SK-MEL-5 (cell line): Measurements from ENCODE around the gene DBX1. TPM values are rescaled to one million over a fixed set of nuclear protein-coding genes. Genes with fewer than 3 reads are reported as not detected.

Experiments
- DNase-seq: peaks from one replicate; pipeline ENCODE4 v3.0.0-alpha.2; 2016; ENCODE audit warnings: low read depth, low spot score
- in situ Hi-C: cut with HindIII; loops from 2 replicates; pipeline ENCODE4 v1.10.0; 2016; ENCODE audit warnings: low sequenced_read_pairs, high pct_unique_total_duplicates, low pct_unique_long_range_greater_than_20kb
- total RNA-seq: library from RNA; depleted of rRNA; stranded (reverse); fragments of >200 nt; shearing (Covaris generic); gene quantifications from 2 replicates; pipeline ENCODE4 v1.2.3, GENCODE V29; 2014

DBX1 gene
- total RNA-seq, 1 experiment from 2014 or later = not detected

DNA sequence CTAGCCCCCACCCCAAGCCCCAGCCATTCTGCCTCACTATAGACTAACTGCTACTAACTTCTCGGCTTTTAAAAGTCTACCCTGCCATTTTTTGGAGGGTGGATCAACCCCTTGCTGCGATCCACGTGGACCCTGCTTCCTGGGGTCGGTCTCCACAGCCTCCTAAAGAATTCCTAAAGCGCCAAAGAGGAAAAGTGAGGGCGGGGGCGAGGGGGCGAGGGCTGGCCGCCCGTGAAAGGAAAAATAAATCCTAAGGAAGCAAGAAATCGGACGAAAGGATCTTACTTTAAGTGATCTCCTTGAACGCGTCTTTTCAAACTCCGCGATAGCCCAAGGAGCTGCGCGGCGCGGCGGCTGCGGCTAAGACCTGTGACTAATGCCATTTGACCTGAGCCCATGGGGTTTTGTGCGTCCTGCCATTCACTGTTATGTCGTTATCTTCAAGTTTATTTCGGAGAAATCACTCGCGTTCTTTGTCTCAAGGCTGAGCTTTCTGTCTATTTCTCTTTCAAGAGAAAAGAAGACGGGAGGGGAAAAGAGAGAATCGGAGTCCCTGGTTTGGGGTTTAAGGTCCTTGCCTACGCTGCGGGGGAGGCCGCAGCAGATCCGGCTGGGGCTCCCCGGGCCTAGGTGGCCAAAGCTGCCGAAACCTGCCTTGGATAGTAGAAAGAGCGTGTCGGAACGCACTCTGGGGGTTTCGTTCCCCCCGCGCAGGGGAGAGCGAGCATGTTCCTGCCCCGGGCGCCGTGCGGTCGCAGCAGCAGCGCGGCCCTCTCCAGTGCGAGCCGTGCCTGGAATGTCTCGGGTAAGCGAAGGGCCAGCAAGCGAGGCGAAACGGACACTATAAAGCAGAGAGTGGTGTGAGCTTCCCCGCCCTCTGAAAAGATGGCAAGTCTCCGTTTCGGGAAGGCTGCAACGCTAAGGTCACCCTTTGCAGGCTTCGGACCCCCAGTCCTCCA is 2.8 kb upstream of the DBX1 start:
- no peak for DNase-seq
- in situ Hi-C loops = no loop called here

DNA sequence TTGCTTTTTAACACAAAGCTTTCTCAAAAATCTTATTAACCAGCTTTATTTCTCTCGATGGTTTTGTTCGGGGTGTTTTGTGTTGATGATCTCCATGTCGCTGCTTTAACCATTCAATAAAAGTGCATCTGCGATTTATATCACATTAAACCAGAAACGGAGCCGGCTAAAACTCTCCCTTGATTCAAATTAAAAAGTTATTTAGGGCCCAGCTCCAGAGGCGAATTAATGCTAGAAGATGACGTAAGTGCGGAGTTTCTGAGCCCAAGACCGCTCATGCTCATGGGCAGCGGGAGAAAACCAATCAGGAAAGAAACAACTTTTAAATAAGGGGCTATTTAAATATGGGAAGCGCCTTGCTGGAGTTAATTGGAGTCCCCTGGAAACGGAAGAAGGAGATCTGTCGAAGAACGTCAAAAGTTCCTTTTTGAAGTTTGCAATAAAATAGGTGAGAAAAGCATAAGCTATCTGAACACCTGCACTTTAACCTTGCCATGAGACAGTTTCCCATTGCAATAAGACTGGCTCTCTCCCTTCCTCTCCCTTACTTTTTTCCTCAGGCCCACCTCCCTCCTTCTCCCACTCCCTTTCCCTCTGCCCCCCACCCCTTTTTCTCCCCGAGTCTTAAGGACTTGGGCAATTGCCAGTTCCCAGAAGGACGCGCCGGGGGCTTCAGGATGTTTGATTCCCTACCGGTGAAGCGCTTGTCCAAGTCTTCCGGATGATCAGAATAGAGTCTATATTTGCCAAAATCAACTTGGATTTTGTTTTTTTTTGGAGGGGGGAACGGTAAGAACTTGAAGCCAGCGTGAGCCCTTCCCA is 1.9 kb upstream of the DBX1 start:
- no peak for DNase-seq
- in situ Hi-C loops = no loop called here

DNA sequence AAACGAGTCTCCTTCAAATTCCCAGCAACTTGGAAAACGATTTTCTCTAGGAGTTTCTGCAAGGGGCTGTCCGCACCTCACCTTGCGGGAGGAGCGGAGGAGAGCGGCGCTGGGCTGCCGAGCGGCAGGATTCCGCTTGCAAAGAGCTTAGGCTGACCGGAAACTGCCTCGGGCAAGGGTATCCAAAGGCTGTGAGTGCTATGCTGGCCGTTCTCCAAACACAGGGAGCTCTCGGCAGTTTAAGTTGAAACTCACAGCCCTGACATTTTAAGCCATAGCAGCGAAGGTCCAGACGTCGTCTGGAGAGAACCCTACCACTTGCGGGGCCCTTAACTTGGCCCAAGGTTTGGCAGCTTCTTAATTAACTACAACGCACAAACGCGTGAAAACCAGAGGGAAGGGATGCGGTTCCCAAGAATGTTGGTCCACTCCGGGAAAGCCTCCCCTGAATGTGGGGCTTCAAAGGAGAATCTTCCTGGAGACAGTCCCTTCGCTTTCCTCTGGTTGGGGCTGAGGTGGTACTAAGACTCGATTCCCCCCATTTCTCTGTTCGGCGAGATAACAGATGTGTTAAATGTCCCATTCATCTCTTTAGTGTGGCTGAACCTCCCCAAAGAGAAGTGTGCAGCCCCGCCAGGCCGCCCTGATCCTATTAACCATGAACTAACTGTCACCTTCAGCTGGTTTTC is 1.1 kb upstream of the DBX1 start:
- DNase-seq = peak; percentile 50
- in situ Hi-C loops = no loop called here

DNA sequence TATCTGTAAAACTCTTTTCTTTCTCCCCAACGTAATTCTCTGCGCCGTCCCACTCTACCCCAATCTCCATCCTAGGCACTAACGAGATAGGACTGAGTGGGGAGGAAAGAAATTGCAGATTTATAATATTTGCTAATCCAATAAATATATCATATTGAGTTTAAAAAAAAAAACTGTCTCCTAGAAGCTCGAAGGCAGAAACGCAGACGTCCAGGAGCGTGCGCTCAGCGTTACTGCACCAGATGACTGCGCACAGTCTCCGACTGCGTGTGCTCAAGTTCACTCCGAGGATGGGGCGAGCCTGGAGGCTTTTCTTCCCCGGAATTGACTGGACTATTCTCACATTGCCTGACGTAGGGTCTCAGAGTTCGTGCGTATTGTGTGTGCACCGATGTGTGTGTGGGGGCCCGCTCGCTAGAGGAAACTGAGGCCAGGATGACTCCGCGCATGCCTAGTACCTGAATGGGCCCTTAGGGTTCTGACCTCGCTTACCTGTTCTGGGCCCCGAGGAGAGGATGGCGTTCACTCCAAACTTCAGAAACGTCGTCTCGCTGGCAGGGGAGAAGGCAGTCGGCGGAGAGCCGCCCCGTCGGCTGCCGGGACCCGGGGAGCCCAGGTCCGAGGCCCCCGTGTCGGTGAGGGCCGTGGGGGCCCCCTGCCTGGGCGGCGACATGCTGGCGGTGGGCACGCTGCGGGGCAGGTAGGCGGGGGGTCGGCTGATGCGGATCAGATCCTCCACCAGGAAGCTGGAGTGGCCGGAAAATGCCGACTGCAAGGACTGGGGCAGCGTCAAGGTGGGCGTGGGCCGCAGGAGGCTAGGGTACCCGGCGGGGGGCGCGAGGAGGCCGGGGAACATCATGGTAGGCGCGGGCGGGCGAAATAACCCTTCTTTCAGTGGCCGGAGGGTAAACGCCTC is 551 bp downstream of the DBX1 start:
- no peak for DNase-seq

DNA sequence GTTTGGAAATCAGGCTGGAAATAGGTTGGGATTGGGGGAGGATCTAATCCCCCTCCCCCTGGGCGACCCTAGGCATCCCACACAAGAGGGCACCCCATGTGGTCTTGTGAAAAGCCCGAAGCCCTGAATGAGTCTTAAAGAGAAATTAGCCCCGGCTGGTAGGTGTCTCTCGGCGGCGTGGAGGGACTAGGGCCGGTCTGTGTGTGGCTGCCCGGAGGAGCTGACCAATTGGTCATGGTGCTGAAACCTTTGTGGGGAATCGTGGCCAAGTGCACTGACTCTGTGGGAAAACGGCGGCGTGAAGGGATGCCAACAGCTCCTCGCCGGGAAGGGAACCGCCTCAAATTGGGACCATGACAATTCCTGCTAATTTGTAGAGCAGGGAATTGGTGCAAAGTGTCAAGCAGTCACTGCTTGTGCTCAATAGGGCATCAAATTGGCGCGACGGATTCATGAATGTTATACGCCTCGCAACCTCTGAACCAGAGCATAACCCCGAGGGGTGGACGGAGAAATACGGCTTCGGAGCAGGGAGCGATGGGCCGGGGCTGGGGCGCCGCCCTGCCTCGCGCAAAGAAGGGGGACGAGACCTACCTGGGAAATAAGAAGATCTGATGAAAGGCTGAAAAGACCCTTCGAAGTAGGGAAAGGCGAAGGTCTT is 1.5 kb downstream of the DBX1 start:
- peak; percentile 54 for DNase-seq
- in situ Hi-C loops = no loop called here

More for the DNA sequence above, 551 bp downstream of the DBX1 start:
- in situ Hi-C loops = no loop called here

DNA sequence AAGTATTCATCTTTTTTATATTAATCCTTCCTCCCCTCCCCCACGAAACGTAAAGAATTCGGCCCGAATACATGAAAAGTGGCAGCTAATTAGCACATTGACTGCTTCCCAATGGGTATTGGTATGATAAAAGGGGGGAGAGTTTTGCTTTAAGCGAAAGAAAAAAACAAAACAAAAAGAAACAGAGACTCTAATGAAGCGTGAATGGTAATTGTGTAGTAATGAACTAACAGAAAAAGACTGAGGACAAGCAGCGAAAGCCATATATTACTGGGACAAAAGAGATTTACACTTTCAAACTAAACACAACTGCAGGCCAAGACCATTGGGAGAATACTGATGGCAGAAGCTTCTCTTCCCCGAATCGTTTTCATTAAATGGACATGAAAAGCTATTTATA is 2.5 kb downstream of the DBX1 start:
- in situ Hi-C loops = no loop called here
- no peak for DNase-seq

DNA sequence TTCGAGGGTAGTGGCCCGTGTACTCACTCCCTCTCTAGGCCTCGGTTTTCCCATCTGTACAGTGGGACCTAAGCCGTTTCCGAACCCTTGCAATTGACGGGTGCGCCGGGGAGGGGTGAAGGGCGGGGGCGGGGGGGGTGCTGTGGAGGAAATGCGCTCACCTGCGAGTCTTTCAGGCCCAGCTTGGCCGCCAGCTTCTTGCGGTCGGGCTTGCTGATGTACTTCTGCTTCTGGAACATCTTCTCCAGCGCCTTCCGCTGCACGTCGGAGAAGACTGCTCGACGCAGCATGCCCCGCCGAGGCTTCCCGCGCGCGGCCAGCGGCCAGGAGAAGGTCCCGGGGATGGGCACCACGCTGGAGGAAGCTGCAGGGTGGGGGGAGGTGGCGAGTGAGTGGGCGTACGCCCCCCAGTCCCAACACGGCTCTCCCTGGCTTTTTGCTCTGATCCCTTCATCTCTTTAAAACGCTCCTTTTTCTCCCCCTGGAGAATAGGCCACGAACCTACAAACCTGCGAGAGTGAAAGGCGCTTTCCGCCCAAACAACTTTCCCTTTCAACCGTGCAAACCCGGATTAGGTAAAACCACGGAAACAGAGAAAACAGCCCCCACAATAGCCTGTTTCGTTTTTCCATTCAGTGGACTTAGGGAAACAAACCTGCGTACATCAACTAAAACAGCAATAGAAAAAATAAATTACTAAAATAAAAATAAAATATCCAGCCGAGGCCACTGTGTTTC is 3.2 kb downstream of the DBX1 start:
- in situ Hi-C loops = no loop called here
- DNase-seq = no peak

DNA sequence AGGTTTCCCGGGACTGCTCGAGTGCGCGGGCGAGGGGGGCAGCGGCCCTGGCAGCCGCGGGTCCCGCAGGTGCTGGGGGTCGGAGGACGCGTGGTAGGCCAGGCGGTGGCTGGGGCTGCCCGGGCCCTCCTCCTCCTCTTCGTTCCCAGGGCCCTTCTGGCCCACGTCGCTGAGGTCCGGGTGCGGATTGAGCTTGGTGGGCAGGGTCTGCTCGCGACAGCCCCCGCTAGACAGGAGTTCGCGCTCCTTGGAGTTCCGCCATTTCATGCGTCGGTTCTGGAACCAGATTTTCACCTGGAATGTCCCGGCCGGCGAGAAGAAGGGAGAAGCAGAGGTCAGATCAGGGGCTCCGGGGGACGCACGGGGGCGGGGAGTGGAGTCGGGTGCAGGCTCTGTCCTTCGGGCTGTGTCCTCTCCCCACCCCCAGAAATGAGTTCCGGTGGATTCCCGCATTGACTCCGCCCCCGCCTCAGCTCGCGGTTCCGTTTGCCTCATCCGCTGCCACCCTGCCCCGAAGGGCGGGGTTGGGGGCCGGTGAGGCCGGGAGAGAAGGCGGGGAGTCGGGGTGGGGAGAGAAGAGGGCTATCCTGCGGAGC is 3.9 kb downstream of the DBX1 start:
- no peak for DNase-seq
- in situ Hi-C loops = no loop called here

DNA sequence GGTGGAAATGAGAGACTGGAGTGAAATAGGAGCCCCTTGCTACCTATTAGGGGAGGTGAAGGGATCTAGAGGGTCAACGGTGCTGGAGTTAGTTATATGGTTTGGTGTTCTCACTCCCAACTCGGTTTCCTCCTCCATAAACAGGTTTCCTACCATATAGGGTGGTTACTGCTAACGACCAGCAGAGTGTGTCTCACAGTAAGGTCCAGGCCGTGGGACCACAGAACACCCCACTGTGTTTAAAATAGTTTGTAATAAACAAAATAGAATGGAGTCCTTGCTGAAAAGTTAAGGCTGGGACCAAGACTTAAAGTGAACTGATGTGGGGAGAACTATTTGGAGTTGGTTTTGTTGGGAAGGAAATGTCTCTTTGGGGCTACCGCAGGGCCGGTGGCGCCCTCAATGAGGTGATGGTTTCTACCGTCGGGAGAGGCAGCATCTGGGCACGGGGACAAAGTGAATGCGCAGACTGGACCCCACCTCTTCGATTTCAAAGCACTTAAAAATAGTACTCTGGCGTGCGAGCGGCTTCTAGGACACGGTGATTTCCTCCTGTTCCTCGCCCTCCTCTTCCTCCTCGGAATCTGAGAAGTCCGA is 4.5 kb downstream of the DBX1 start:
- in situ Hi-C loops = no loop called here
- DNase-seq = no peak

DNA sequence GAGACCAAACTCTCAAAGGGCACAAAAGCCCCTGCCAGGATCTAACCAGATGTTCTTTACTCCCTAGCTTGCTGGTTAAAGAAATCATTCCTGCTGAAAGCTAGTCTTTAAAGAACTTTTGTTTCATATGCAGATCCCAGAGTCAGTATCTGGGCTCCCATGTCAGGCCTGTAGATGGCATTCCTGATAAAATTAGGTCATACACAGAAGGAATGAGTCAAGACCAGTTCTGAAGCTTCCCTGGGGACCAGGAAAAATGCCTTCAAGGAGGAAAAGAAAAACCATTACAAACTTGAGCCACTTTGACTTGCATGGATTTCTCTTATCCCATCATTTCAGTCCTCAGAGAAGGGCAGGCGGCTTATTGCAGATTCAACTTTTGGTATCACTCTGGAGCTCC is 5.9 kb downstream of the DBX1 start:
- peak; percentile 52 for DNase-seq
- in situ Hi-C loops = no loop called here

DNA sequence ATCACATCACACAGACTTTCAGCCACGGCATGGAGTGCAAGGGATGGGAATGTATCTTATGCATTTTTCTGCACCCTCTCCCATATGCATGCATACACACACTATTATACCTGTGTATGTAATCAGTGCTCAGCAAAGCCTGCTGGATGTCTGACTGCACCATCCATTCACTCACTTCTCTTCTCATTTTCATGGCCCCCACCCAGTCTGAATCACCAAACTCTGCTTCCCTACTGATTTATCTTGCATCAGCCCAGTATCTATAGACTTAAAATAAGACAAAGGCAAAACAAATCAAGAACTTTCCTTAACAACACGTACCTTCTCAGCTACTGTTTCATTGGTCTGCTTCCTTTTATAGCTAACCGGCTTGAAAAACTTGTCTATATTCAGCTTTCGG is 21.6 kb downstream of the DBX1 start:
- no peak for DNase-seq
- in situ Hi-C loops = no loop called here

DNA sequence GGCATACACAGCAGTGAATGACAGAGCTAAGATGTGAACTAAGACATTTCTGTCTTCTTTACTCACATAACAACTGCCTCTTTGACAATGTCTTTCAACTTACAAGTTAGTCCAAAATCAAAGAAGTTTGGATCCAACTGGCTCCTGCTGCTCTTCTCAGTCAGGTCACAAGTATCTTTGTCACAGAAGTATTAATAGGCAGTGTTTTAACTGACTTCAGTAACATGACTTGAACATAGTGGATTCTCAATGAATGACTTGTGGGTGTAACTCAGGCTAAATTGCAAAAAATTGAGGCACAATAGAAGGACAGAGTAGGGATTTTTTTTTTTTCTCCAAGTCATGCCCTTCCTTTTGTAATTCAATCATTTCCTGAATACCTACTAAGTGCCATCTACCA is 22.6 kb downstream of the DBX1 start:
- in situ Hi-C loops = no loop called here
- peak; percentile 49 for DNase-seq

DNA sequence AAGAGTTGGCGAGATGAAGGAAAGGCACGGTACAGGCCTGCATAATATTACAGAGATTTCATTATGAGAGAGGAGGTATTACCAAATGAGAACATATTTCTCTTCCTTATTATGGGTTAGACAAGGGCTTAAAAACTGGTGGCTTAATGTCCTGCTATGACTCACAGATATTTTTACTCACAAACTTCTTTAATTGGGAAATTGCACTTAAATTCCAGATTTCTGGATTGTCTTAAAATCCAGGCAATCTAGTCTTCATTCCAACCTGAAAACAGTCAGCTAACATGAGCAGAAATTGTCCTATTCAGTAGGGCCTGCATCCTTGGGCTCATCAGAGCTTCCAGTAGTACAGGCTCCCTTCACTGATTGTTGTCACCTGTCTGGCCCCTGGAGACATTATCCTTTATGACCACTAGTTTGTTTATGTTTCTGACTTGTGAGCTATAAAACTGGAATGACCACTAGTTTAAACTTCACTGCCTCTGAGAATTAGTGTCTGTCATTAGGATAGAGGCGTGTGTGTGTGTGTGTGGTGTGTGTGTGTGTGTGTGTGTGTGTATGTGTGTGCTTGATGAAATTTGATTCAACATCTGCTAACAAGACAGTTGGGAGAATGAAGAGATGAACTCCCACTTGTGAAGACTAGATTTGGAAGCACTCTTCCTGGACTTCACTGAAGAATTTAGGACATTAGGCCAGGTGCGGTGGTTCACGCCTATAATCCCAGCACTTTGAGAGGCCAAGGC is 25.1 kb downstream of the DBX1 start:
- no peak for DNase-seq
- in situ Hi-C loops = no loop called here

DNA sequence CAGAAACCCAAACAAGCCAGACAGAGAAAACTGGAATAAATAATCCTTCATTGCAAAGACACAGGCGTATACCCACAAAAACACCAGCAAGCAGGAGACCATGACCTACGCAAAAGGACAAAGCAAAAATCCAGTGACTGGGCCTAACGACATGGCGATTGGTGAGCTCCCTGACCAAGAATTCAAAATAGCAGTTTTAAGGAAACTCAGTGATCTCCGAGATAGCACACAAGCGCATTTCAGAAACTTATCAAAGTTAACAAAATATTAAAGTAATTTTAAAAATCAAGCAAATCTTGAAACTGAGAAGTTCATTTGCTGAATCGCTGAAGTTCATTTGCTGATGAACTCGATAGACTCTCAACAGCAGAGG is 27.6 kb downstream of the DBX1 start:
- DNase-seq = no peak
- in situ Hi-C loops = no loop called here
